ENCODE results near the gene COPE.
A peak's percentile ranks its signal among the peaks of the same experiment; 100 is the strongest.

The COPE gene

GRCh38 chr19:18865973-18866799, 53.0 kb downstream of the COPE start:
- DNase-seq: peak in 1 of 2 experiments; percentile 14

- no peak for DNase-seq
These were observed 53.8 kb downstream of the COPE start for GRCh38 chr19:18865106-18865972.

GRCh38 chr19:18863843-18864362, 55.3 kb downstream of the COPE start:
- DNase-seq: no peak

GRCh38 chr19:18862976-18863842, 56.0 kb downstream of the COPE start:
- DNase-seq: no peak

GRCh38 chr19:18861917-18862316, 57.3 kb downstream of the COPE start:
- DNase-seq: no peak

GRCh38 chr19:18861235-18861634, 58.0 kb downstream of the COPE start:
- no peak for DNase-seq

GRCh38 chr19:18860725-18861124, 58.5 kb downstream of the COPE start:
- no peak for DNase-seq

GRCh38 chr19:18860302-18860700, 58.9 kb downstream of the COPE start:
- no peak for DNase-seq

GRCh38 chr19:18859676-18860301, 59.4 kb downstream of the COPE start:
- no peak for DNase-seq

- DNase-seq: no peak
These were observed 60.1 kb downstream of the COPE start for GRCh38 chr19:18858906-18859646.

- no peak for DNase-seq
These were observed 62.0 kb downstream of the COPE start for GRCh38 chr19:18857223-18857622.

GRCh38 chr19:18856385-18857126, 62.6 kb downstream of the COPE start:
- DNase-seq: no peak

- no peak for DNase-seq
These were observed 63.4 kb downstream of the COPE start for GRCh38 chr19:18855647-18856384.

GRCh38 chr19:18854982-18855381, 64.2 kb downstream of the COPE start:
- no peak for DNase-seq

- DNase-seq: no peak
These were observed 65.3 kb downstream of the COPE start for GRCh38 chr19:18853755-18854427.

GRCh38 chr19:18852648-18853047, 66.5 kb downstream of the COPE start:
- no peak for DNase-seq

GRCh38 chr19:18851673-18852325, 67.4 kb downstream of the COPE start:
- DNase-seq: no peak

GRCh38 chr19:18850471-18851375, 68.5 kb downstream of the COPE start:
- DNase-seq: no peak
